Fibroblast of lung (primary cell): ENCODE measurements around the gene B3GLCT. TPM values are rescaled to one million over a fixed set of nuclear protein-coding genes. Genes with fewer than 3 reads are reported as not detected.

Source experiments
- DNase-seq, 2 donors: peaks; one replicate each; pipeline versions ENCODE4 v3.0.0 to v3.0.0-alpha.2; 2010; ENCODE audit warnings: low read depth in 2 of 2
- H2AFZ ChIP-seq: 2 replicates; pipeline ENCODE4 v1.5.1; 2012; ENCODE audit warnings: low read length, control low read depth, inconsistent platforms
- H3K27ac ChIP-seq: 2 replicates; pipeline ENCODE4 v1.5.1; 2011; ENCODE audit warnings: low read length, control low read depth; ENCODE audit not compliant: insufficient read depth
- H3K27me3 ChIP-seq: 2 replicates; pipeline ENCODE4 v1.5.1; 2011; ENCODE audit warnings: mild to moderate bottlenecking, low read length; ENCODE audit not compliant: control insufficient read depth, insufficient read depth
- H3K36me3 ChIP-seq: 2 replicates; pipeline ENCODE4 v1.5.1; 2011; ENCODE audit warnings: low read length; ENCODE audit not compliant: control insufficient read depth, insufficient read depth
- H3K4me1 ChIP-seq: 2 replicates; pipeline ENCODE4 v1.5.1; 2011; ENCODE audit warnings: low read length; ENCODE audit not compliant: control insufficient read depth, insufficient read depth; ENCODE audit errors: extremely low read depth
- H3K4me2 ChIP-seq: 2 replicates; pipeline ENCODE4 v1.5.1; 2011; ENCODE audit warnings: low read length, control low read depth; ENCODE audit not compliant: insufficient read depth; ENCODE audit errors: extremely low read depth
- H3K4me3 ChIP-seq, 4 experiments: fragments of 200-600 bp in 1 of 4; sonication (generic) in 1 of 4; replicated peaks in 1 of 4; 2 replicates each; pipeline ENCODE4 v1.5.1; 2011 to 2016; ENCODE audit warnings: low read length in 4 of 4, low read depth in 3 of 4, mild to moderate bottlenecking in 3 of 4, control low read depth in 2 of 4, inconsistent platforms in 1 of 4, mixed read lengths in 1 of 4; ENCODE audit not compliant: insufficient read depth in 1 of 4; ENCODE audit errors: control extremely low read depth in 1 of 4
- H3K79me2 ChIP-seq: 2 replicates; pipeline ENCODE4 v1.5.1; 2012; ENCODE audit warnings: mild to moderate bottlenecking, low read length, inconsistent platforms; ENCODE audit not compliant: control insufficient read depth, insufficient read depth
- H3K9ac ChIP-seq: 2 replicates; pipeline ENCODE4 v1.5.1; 2011; ENCODE audit warnings: mild to moderate bottlenecking, low read length, control low read depth; ENCODE audit not compliant: insufficient read depth
- H3K9me3 ChIP-seq: 2 replicates; pipeline ENCODE4 v1.5.1; 2012; ENCODE audit warnings: low read depth, low read length; ENCODE audit not compliant: control insufficient read depth, insufficient read depth
- H4K20me1 ChIP-seq: 2 replicates; pipeline ENCODE4 v1.5.1; 2011; ENCODE audit warnings: low read length; ENCODE audit not compliant: control insufficient read depth, insufficient read depth; ENCODE audit errors: extremely low read depth
- CTCF ChIP-seq, 2 donors: IDR thresholded peaks in 1 of 2; conservative IDR thresholded peaks in 1 of 2; 1 replicate in 1 of 2; 2 replicates in 1 of 2; pipeline ENCODE4 v1.5.1; 2011 to 2012; ENCODE audit warnings: low read length in 2 of 2, control low read depth in 1 of 2, inconsistent platforms in 1 of 2, low read depth in 1 of 2, mild to moderate bottlenecking in 1 of 2
- EZH2 ChIP-seq: IDR thresholded peaks from 2 replicates; pipeline ENCODE4 v1.5.1; 2012; ENCODE audit warnings: low read length, control low read depth, mild to moderate bottlenecking; ENCODE audit errors: missing control alignments
- polyA plus RNA-seq, 2 donors: library from polyadenylated mRNA; depleted of rRNA in 1 of 2; stranded (reverse) in 1 of 2; unstranded in 1 of 2; fragments of >200 nt; gene quantifications; 2 replicates each; pipeline ENCODE4 v1.2.1, GENCODE V29; 2011 to 2012; ENCODE audit warnings: missing spikeins in 1 of 2
- total RNA-seq: library from RNA; depleted of rRNA; stranded (reverse); fragments of >200 nt; gene quantifications from 2 replicates; pipeline ENCODE4 v1.2.1, GENCODE V29; 2014

The B3GLCT gene
- total and polyA plus RNA-seq, 2 donors (not counting 1 experiment from before 2014, with no cell fraction given) = 4.4 to 7.8 TPM

GRCh38 chr13:31330236-31330635 is 130.5 kb downstream of the B3GLCT start:
- Histone ChIP-seq H3K4me3 (no peak overlapping the region), H3K27me3 (no peaks in the 10 kb centered on the region), H3K36me3 (no peaks in the 10 kb centered on the region), H3K9me3 (no peaks in the 10 kb centered on the region), H3K4me1 (no peaks in the 10 kb centered on the region), H3K27ac (no peak overlapping the region), H4K20me1 (no peaks in the 10 kb centered on the region), H3K79me2 (no peaks in the 10 kb centered on the region), H3K9ac (no peak overlapping the region), H3K4me2 (no peak overlapping the region), H2AFZ (no peak overlapping the region)
- no peak for TF ChIP-seq EZH2
- TF ChIP-seq CTCF (conservative IDR thresholded peaks at IDR 0.05 in 1 of 2, IDR thresholded peaks at IDR 0.05 in 1 of 2; ENCODE audit: low read depth in 1 of 2, low read length in 2 of 2) = no peak
- DNase-seq = no peak

GRCh38 chr13:31331068-31331467 is 131.3 kb downstream of the B3GLCT start:
- H3K79me2 ChIP-seq = no peaks in the 10 kb centered on the region
- H4K20me1 ChIP-seq = no peaks in the 10 kb centered on the region
- no peaks in the 10 kb centered on the region for H3K4me1 ChIP-seq
- no peaks in the 10 kb centered on the region for H3K9me3 ChIP-seq
- H3K27me3 ChIP-seq = no peaks in the 10 kb centered on the region
- H3K36me3 ChIP-seq = no peaks in the 10 kb centered on the region
- no peak for TF ChIP-seq EZH2
- no peak for TF ChIP-seq CTCF (conservative IDR thresholded peaks at IDR 0.05 in 1 of 2, IDR thresholded peaks at IDR 0.05 in 1 of 2; ENCODE audit: low read depth in 1 of 2, low read length in 2 of 2)
- DNase-seq = no peak
- H3K27ac ChIP-seq = no peak overlapping the region
- no peak overlapping the region for H3K4me2 ChIP-seq
- H3K9ac ChIP-seq = no peak overlapping the region
- H2AFZ ChIP-seq = no peak overlapping the region
- H3K4me3 ChIP-seq = no peak overlapping the region

- no peaks in the 10 kb centered on the region for H3K4me1 ChIP-seq
- TF ChIP-seq CTCF (conservative IDR thresholded peaks at IDR 0.05 in 1 of 2, IDR thresholded peaks at IDR 0.05 in 1 of 2; ENCODE audit: low read depth in 1 of 2, low read length in 2 of 2) (no peak), EZH2 (no peak)
- no peak overlapping the region for H3K4me2 ChIP-seq
- no peak for DNase-seq
- no peaks in the 10 kb centered on the region for H3K27me3 ChIP-seq
- no peak overlapping the region for H3K4me3 ChIP-seq
- no peak overlapping the region for H2AFZ ChIP-seq
- H4K20me1 ChIP-seq = no peaks in the 10 kb centered on the region
- H3K27ac ChIP-seq = no peak overlapping the region
- H3K79me2 ChIP-seq = no peaks in the 10 kb centered on the region
- no peak overlapping the region for H3K9ac ChIP-seq
- no peaks in the 10 kb centered on the region for H3K9me3 ChIP-seq
- no peaks in the 10 kb centered on the region for H3K36me3 ChIP-seq
Measured at GRCh38 chr13:31334547-31334946, 134.8 kb downstream of the B3GLCT start.
